Right cardiac atrium (tissue), 5 donors: ENCODE results near the gene POC1A. TPM values are rescaled to one million over a fixed set of nuclear protein-coding genes. Genes with fewer than 3 reads are reported as not detected.
A peak's percentile ranks its signal among the peaks of the same experiment; 100 is the strongest.
"Not testable (repeated sequence)": the region's sequence is repeated elsewhere in the genome, so short reads cannot be mapped to it uniquely, and the experiment has no call there.

Experiments used
- ATAC-seq, 2 donors: fragments of 200-7000 bp; cut with Tn5 transposase; one replicate each; pipeline versions ENCODE4 v1.8.0 to v1.9.1; 2020; ENCODE audit warnings: moderate library complexity in 2 of 2, mild to moderate bottlenecking in 1 of 2
- DNase-seq, 3 donors: peaks; one replicate each; pipeline ENCODE4 v3.0.0-alpha.2; 2020
- H3K27ac ChIP-seq: one replicate; pipeline ENCODE4 v1.5.1; 2013; ENCODE audit warnings: mild to moderate bottlenecking, low read length, control low read depth, moderate library complexity
- H3K27me3 ChIP-seq: one replicate; pipeline ENCODE4 v1.6.1; 2013; ENCODE audit not compliant: control insufficient read depth, insufficient read depth
- H3K4me1 ChIP-seq: one replicate; pipeline ENCODE4 v1.6.1; 2013; ENCODE audit warnings: low read length; ENCODE audit not compliant: control insufficient read depth, insufficient read depth
- H3K4me3 ChIP-seq: one replicate; pipeline ENCODE4 v1.5.1; 2013; ENCODE audit warnings: low read length, control low read depth
- H3K9me3 ChIP-seq: one replicate; pipeline ENCODE4 v1.6.1; 2013; ENCODE audit warnings: low read length; ENCODE audit not compliant: control insufficient read depth
- WGBS: extraction: QIAGEN DNeasy Blood & Tissue Kit; methylation state at CpG from one replicate; pipeline ENCODE4 v1.1.7; 2013; 5-methylcytosine and 5-hydroxymethylcytosine counted together
- intact Hi-C, 4 donors: fragments of 100-400 bp; cut with DNase I; formaldehyde crosslinking; loops; one replicate each; pipeline versions ENCODE4 v1.11.0 to v1.14.0; 2022 to 2023
- polyA plus RNA-seq: library from polyadenylated mRNA; stranded (reverse); fragments of 200-250 nt; gene quantifications from one replicate; pipeline ENCODE4 v1.2.3, GENCODE V29; 2013
- total RNA-seq, 4 donors: library from RNA; stranded (reverse); fragmentation: NEBNext Ultra II Directional; extraction: Animal tissue kit (Norgen Biotek cat#: 25700); gene quantifications; one replicate each; pipeline ENCODE4 v1.2.1, GENCODE V29; 2021
- donor health status: healthy with polysubstance abuse.
- donor health status: DM: no; HTN: yes; CAD: no.
- donor health status: DM: no; HTN: no; CAD: no.
- donor health status: DM: no; HTN: yes; CAD: no; lungs with severe emphysema.
- donor health status: DM: yes; HTN: yes; CAD: no.

Gene POC1A
- total and polyA plus RNA-seq, 5 donors: 0.75 to 1.4 (median 1.2) TPM

DNA sequence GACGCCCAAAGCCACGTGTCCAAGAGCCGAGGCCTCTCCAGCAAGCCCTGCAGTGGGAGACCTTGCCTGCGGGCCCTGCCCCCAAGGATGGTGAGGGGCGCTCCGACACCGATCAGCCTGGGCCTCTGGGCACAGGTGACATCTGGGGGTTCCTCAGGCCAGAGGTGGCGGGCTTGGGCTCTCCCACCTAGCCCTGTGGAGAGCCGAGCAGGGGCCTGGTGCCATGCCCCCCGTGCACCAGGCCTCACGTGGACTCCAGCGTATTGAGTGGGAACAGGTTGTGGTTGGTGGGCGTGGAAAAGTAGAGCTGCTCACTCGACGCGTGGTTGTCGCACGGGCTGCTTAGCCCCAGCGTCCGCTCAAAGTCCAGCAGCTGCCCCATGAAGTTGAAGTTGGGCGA lies 103.7 kb downstream of the POC1A start:
- ATAC-seq (no peak), DNase-seq (peak in 1 of 3 donors; percentile 48)
- no peaks in the 10 kb centered on the region for H3K9me3 ChIP-seq
- no peaks in the 10 kb centered on the region for H3K27me3 ChIP-seq
- intact Hi-C loops: loop anchor here (5.0 kb wide), 4 partner anchors 33 to 92 kb away; no protein-coding TSS in a partner anchor
- no peak overlapping the region for H3K4me3 ChIP-seq
- no peak overlapping the region for H3K27ac ChIP-seq
- WGBS: 80% methylated on average over 21 of the region's 21 CpGs
- peaks cover 39% of the 10 kb centered on the region for H3K4me1 ChIP-seq

DNA sequence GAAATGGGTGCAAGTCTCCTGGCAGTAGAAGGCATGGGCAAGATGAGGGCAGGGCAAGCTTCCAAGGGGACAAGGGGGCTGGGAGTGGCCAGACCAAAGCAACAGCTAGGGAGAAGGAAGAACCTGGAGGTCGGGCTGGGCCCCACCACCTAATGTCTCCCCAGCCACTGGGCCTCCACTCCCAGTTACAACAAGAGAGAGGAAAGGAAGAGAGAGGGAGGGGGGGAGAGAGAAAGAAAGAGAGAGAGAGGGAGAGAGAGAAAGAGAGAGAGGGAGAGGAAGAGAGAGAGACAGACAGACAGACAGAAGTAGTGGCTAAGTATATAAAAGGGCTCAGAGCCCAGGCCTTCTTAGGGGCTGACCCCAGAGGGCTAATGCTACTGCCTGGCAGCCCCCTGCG lies 104.7 kb downstream of the POC1A start:
- WGBS: 70% methylated on average over 2 of the region's 2 CpGs
- no peak for DNase-seq
- Histone ChIP-seq H3K27ac (no peak overlapping the region), H3K4me1 (peaks cover 41% of the 10 kb centered on the region), H3K9me3 (no peaks in the 10 kb centered on the region), H3K4me3 (no peak overlapping the region), H3K27me3 (no peaks in the 10 kb centered on the region)
- ATAC-seq: no peak
- intact Hi-C loops: no loop called here

DNA sequence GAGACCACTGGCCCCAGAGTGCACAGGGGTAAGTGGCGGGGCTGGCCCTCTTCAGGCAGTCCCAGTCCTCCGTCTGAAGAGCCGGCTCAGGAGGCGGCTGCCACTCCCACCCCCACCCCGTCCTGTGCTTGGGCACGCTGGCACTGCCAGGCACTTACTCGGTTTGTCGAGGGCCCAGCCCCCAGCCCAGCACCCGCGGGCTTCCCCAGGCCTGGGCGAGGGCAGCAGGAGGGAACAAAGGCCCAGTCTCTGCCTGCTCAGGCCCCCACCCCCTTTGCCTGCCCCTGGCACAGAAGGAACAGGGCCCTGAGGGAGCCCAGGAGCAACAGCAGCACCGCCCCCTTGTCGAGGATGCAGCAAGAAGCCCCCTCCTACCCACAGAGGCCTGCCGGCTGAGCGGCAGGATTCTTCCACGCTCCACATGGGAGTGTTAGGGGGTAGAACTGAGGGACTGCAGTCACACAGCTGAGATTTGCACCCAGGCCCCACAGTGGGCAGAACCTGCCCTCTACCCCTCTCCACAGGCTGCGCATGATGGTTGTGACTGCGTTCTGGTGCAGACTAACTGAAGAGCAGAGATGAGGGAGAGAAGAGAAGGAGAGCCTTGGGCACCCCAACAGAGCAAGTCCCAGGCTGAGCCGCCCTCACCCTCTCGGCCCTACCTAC lies 106.8 kb downstream of the POC1A start:
- H3K4me1 ChIP-seq: peaks cover 38% of the 10 kb centered on the region
- peak overlapping the region; percentile 81 for H3K27ac ChIP-seq
- intact Hi-C loops: no loop called here
- WGBS: 63% methylated on average over 20 of the region's 20 CpGs
- ATAC-seq (peak; percentile 25 to 36), DNase-seq (peak in 1 of 3 donors; percentile 80)
- H3K9me3 ChIP-seq: no peaks in the 10 kb centered on the region
- no peak overlapping the region for H3K4me3 ChIP-seq
- H3K27me3 ChIP-seq: no peaks in the 10 kb centered on the region

DNA sequence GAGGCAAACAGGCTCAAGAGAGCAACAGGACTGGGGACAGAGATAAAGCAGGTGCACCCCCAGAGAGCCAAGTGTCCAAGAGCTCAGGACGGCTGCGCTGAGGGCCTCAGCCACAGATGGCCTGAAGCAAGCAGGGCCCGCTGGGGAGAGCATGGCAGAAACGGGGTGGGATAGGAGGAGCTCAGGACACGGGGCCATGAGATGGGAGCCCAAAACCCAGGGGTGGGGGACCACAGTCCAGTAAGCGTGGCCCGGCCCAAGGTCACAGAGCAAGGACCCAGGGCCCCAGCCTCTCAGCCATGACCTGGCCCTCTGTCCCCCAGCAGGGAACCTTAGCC lies 107.4 kb downstream of the POC1A start:
- 81% methylated on average over 7 of the region's 7 CpGs for WGBS
- Histone ChIP-seq H3K9me3 (no peaks in the 10 kb centered on the region), H3K4me3 (no peak overlapping the region), H3K4me1 (peaks cover 33% of the 10 kb centered on the region), H3K27ac (peak overlapping the region; percentile 81), H3K27me3 (no peaks in the 10 kb centered on the region)
- intact Hi-C loops: no loop called here
- DNase-seq: no peak
- peak in 1 of 2 donors; percentile 2 for ATAC-seq

DNA sequence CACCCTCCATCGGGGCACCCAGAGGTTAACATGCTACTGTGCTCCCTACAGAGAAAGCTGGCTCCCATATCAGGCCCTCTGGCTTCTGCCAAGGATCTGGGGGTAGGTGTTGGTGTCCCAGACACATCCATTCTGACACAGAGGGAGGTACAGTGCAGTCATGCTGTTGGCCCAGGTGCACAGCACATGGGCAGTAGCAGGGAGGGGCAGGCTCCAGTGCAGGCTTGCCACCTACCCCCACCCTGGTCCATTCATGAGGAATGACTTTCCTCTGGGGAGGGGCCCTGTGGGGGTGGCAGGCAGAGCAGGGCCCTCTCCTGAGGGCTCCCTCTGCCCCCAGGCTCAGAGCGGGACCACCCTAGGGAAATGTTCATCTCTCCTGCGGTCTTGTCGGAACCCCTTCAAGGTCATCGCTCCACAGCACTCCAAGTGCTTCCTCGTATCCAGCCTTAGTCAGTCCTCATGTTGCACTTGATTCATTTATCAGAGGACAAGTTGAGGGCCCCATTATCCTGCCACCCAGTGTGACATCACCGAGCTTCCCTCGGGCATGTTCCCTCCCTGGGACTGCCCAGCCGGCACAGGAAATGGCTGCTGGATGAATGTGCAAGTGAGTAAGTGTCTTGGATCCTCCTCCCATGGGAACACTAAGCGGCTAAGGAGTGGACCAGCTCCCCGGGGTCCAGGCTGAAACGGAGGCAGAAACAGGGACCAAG lies 107.9 kb downstream of the POC1A start:
- H3K9me3 ChIP-seq: no peaks in the 10 kb centered on the region

DNA sequence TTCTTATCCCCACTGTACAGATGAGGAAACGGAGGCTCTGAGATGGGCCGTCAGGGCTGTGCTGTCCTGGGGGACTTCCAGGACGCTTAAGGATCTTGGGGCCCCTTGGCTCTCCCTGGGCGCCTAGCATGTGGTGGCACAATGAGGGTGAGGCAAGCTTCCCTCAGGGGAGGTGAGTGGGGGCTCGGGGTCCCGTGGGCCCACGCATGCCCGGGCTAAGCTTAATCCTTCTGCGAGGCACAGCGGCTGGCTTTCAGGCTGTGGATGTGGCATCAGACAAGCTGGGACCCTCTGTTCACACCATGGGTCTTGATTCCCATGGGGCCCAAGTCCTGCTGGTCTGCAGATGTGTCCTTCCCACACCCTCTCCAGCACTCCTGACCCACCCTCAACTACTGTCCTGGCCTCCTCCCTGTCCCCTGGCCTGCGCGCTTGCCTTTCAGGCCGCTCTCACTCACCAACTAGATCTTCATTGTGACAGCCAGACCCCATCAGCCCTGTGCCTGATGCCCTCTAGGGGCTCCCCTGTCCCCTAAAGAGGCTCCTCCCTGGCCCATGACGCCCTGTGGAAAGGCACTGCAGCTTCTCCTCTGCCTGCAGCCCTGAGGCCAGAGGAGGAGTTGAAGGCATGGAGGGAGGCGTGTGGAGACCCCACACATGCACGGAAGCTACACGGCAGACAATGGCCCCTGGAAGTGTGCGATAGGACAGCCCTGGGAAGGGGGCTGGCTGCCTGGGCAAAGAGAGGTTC lies 109.2 kb downstream of the POC1A start:
- no peak for DNase-seq
- intact Hi-C loops: no loop called here

More for the DNA sequence above, 107.9 kb downstream of the POC1A start:
- no peaks in the 10 kb centered on the region for H3K27me3 ChIP-seq
- 55% methylated on average over 12 of the region's 12 CpGs for WGBS
- no peak overlapping the region for H3K4me3 ChIP-seq
- H3K27ac ChIP-seq: peak overlapping the region; percentile 81
- H3K4me1 ChIP-seq: peaks cover 28% of the 10 kb centered on the region
- ATAC-seq (peak; percentile 50 to 72), DNase-seq (peak in 2 of 3 donors; percentile 61 to 70)
- intact Hi-C loops: no loop called here

DNA sequence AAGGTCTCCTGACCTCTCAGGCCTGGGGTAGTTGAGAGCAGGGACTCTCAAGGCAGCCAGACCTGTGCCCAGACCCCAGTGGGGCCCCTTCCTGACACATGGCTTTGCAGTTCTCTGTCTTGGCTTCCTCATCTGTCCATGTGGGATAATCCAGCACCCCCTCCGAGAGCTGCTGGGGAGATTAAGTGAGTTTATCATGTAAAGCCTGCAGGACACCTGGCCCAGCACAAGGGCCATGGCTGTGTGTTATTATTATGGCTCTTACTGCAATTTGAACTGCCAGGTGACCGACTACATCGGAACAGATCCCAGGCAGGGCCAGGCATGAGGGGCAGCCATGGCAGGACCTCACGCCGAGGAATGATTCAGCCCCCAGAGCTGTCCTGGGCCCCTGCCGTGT lies 110.5 kb downstream of the POC1A start:
- DNase-seq: no peak
- Histone ChIP-seq H3K4me3 (no peak overlapping the region), H3K9me3 (no peaks in the 10 kb centered on the region), H3K4me1 (peaks cover 31% of the 10 kb centered on the region), H3K27ac (no peak overlapping the region), H3K27me3 (no peaks in the 10 kb centered on the region)
- 74% methylated on average over 6 of the region's 6 CpGs for WGBS
- intact Hi-C loops: no loop called here
- ATAC-seq: no peak

More for the DNA sequence above, 109.2 kb downstream of the POC1A start:
- Histone ChIP-seq H3K9me3 (no peaks in the 10 kb centered on the region), H3K4me1 (peaks cover 31% of the 10 kb centered on the region), H3K4me3 (no peak overlapping the region), H3K27me3 (no peaks in the 10 kb centered on the region), H3K27ac (no peak overlapping the region)
- 91% methylated on average over 18 of the region's 18 CpGs for WGBS
- ATAC-seq: no peak

DNA sequence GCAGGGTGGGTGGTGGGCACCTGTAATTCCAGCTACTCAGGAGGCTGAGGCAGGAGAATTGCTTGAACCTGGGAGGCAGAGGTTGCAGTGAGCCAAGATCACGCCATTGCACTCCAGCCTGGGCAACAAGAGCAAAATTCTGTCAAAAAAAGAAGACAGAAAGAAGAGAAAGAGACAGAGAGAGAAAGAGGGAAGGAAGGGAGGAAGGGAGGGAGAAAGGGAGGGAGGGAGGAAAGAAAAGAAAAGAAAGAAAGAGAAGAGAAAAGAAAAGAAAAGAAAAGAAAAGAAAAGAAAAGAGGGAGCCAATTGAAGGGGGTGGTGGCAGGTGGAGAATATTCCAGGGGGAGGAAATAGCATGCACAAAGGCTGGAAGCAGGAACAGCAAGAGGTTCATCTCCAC lies 111.2 kb downstream of the POC1A start:
- DNase-seq, intact Hi-C loops, H3K4me3 ChIP-seq, ATAC-seq, H3K27me3 ChIP-seq, H3K9me3 ChIP-seq, H3K27ac ChIP-seq: not testable (repeated sequence)
- 100% methylated on average over 1 of the region's 1 CpG for WGBS
- H3K4me1 ChIP-seq: peaks cover 33% of the 10 kb centered on the region

DNA sequence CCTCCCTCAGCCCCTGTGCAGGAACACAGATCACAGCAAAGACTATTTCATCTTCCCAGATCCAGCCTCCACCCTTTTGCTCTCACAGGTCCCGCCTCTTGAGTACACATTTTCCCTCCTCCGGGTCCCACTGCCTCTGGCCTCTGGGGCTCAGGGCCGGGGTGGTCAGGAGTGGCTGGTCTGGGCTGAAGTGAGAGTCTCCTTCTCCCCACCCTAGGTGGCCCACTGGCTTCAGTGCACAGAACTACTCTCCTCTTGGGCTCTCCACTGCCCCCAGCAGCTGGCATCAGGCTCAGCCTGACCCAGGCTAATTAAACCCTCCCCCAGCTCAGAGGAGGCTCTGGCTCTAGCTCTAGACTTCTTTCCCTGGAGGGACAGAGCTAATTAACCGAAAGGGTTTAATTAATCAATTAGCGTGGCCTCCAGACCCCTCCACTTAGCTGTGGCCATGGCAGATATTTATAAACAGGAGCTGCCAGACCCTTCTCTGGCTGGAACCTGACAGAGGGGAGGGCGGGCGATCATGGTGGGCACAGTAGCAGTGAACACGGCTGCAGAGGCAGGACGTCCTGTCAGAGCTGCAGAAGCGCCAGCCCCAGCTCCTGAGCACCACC lies 113.0 kb downstream of the POC1A start:
- H3K27ac ChIP-seq: peak overlapping the region; percentile 42
- 71% methylated on average over 10 of the region's 10 CpGs for WGBS
- H3K4me3 ChIP-seq: no peak overlapping the region
- intact Hi-C loops: no loop called here
- no peaks in the 10 kb centered on the region for H3K9me3 ChIP-seq
- peaks cover 17% of the 10 kb centered on the region for H3K4me1 ChIP-seq
- H3K27me3 ChIP-seq: no peaks in the 10 kb centered on the region
- DNase-seq: no peak
- peak in 1 of 2 donors; percentile 3 for ATAC-seq

DNA sequence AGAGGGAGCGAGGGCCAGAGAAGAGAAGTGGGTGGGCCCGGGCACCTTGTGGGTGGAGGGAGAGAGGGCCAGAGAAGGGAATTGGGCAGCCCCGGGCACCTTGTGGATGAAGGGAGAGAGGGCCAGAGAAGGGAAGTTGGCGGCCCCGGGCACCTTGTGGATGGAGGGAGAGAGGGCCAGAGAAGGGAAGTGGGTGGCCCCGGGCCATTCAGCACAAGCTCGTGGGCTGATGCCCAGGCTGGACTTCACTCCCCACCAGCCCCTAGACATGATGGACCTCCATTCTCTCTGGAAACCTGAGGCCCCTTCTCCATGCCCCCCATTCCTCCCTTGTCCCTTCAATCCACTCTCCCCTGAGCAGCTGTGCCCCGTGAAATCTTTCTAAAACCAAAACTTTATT lies 113.6 kb downstream of the POC1A start:
- no peak overlapping the region for H3K4me3 ChIP-seq
- H3K27ac ChIP-seq: peak overlapping the region; percentile 42
- no peak for ATAC-seq
- no peaks in the 10 kb centered on the region for H3K9me3 ChIP-seq
- WGBS: 76% methylated on average over 8 of the region's 8 CpGs
- peaks cover 13% of the 10 kb centered on the region for H3K4me1 ChIP-seq
- intact Hi-C loops: no loop called here
- no peak for DNase-seq
- no peaks in the 10 kb centered on the region for H3K27me3 ChIP-seq

DNA sequence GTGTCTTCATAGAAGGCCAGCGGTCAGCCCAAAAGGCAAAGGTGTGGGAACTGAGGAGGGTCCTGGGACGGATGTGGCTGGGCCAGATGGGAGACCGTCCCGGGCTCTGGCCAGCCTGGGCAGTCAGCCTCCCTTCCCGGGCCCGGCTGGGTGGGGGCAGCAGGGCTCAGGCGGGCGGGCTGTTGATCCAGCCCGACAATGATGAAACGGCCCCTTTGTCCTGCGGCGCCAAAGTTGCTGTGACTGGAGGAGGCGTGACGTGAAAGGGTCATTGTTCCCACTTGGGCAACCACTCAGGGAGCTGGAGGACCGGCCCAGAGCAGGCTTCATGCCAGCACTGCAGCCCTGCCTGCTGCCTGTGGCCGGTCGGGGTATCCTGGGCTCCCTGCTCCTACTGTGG lies 114.4 kb downstream of the POC1A start:
- Histone ChIP-seq H3K27ac (peak overlapping the region; percentile 71), H3K27me3 (no peaks in the 10 kb centered on the region), H3K4me1 (peaks cover 11% of the 10 kb centered on the region), H3K4me3 (no peak overlapping the region), H3K9me3 (no peaks in the 10 kb centered on the region)
- peak; percentile 85 to 91 for ATAC-seq
- DNase-seq: peak; percentile 93 to 96 (median 94)
- 23% methylated on average over 17 of the region's 17 CpGs for WGBS
- intact Hi-C loops: no loop called here
